Activated CD8-positive, alpha-beta memory T cell treated with anti-CD3 and anti-CD28 coated beads, Interleukin-2, amount 50 U/mL, for 24 hours (primary cell): ENCODE measurements around the gene POLR1G.
A peak's percentile ranks its signal among the peaks of the same experiment; 100 is the strongest.

Experiments used
- DNase-seq: peaks from one replicate; pipeline ENCODE4 v3.0.0-alpha.2; 2020; ENCODE audit errors: extremely low read depth

POLR1G gene

GRCh38 chr19:45406226-45407090 lies at the start of gene POLR1G:
TSS of gene POLR1G (plus strand) at chr19:45406644. CDS start at chr19:45406697, 53 bp downstream.
- DNase-seq, result peak; percentile 53

DNA sequence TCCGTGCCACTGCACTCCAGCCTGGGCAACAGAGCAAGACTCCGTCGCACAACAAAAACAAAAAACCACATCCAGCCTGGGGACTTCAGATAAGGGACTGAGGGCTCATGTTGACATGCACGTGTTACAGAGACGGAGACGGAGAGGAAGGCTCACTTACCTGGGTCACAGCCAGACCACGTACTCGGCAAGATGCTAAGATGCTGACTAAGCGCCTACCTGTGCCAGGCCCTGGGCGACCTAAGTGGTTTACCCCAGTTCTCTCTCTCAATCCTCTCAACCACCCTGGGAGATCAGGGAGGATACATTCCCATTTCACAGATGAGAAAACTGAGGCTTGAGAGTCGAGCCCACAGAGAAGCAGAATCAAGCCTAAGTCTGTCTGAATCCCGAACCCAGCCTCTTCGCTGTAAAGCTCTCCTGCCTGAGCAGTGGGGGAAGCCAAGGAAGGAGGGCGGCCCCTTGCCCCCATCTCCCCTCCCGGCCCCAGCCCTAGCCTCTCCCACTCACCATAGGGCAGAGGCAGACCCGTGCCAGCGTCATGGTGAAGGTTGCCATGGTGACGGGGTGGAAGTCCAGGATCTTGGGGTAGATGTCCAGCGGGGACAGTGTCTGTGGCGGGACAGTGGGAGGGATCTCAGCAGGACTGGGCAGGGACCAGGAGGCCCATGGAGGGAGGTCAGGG lies 49.5 kb upstream of the POLR1G start:
- no peak for DNase-seq

DNA sequence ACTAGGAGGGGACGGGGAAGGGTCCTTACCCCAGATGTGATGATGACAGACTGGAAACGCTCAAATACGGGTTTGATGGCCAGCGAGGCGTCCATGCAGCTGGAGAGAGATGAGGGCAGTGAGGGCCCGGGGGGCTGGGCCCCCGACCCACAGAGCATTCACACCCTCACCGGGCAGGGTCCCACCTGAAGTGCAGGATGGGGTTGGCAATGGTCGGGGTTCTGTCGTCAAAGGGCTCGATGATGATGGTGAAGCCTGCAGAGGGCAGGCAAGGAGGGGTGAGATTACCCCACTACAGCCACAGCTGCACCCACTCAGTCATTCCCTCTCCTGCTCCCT lies 49.0 kb upstream of the POLR1G start:
- DNase-seq, result no peak

GRCh38 chr19:45358213-45358792 lies 48.1 kb upstream of the POLR1G start:
- DNase-seq, result no peak

DNA sequence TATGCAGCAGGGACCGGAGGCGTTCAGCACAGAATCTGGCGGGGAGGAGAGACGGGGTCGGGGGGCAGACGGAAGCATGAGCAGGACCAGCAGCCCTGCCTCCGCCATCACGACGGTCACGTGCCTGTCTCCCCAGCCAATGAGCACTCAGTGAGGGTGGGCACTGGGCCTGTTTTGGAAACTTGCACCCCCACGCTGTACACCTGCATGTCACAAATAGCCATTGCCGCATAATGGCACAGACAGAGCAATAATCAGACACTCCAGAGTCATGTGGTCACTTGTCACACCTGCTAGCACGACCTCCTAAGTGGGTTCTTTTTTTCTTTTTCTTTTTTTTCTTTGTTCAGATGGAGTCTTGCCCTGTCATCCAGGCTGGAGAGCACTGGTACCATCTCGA lies 44.8 kb upstream of the POLR1G start:
- DNase-seq, result no peak

DNA sequence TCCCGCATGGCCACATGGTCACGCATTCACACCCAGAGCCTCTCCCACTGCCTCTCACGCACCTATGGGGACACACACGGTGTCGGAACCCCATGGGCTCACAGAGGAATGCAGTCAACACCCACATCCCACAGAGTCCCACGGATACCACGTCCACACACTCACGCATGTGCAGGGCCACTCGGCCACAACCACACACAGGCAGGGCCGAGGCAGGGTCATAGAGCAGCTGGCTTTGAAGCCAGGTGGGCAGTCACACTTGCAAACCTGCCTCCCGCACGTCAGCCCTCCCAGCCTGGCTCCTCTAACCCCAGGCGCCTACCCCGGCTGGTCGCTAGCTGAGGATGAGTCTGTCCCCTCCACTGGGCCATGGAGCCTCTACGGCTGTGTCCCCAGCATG lies 44.2 kb upstream of the POLR1G start:
- no peak for DNase-seq

- DNase-seq, result no peak
Observed at GRCh38 chr19:45363861-45364459, 42.5 kb upstream of the POLR1G start.

DNA sequence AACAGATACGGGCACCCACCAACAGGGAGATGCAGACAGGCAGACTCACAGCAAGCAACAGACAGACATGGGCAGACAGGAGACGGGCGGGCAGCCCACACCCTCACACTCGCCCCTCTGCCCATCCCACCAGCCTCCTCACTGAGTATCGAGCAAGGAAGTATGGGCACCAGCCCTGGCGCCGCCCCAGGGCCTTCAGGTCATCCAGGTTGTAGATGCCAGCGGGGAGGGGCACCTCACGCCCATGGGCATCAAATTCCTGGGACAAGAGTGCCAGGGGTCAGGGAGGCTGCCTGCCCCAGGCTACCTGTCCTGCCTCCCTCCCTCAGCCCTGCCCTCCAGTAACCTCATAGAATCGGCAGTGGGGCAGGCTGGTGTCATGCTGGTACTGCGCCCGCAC lies 41.7 kb upstream of the POLR1G start:
- DNase-seq, result no peak

DNA sequence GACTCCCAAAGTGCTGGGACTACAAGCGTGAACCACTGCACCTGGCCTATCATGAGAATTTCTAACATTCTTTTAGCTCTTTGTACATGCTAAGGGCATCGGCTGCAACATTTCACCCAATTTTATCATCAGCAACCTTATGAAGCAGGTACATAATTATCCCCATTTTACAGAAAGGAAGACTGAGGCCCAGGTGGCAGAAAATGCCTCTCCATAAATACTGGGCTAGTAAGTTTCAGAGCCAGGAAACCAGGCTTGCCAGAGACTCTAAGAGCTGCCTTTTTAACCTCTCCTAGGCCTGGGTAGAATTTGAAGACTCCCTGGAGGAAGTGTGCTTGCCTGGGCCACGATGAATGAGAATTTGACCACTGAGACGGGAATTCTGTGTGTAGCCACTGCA lies 38.3 kb upstream of the POLR1G start:
- no peak for DNase-seq

DNA sequence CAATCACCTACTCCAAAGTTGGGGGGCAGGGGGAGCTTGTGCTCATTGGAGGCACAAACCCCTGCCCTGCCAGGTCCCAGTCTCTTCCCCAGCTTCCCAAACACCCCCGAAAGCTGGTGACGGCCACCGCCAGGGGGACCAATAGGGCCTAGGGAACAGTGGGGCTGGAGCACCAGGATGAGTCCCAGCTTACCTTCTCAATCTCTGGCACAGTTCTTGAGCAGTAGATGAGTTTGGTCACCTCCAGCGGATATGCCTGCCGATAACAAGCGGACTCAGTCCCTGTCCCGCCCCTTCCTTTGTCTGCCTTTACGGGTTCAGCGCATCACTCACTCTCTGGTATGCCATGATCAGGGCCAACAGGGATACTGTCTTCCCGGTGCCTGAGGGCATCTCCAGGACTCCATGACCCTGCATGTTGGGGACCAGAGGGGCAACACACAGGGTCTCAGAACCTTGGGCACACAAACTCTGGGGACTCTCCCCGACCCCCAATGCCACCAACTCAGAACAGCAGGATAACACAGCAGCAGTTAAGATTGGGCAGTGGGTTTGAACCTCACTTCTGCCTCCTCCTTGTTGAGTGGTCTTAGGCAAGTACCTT lies 37.6 kb upstream of the POLR1G start:
- no peak for DNase-seq

DNA sequence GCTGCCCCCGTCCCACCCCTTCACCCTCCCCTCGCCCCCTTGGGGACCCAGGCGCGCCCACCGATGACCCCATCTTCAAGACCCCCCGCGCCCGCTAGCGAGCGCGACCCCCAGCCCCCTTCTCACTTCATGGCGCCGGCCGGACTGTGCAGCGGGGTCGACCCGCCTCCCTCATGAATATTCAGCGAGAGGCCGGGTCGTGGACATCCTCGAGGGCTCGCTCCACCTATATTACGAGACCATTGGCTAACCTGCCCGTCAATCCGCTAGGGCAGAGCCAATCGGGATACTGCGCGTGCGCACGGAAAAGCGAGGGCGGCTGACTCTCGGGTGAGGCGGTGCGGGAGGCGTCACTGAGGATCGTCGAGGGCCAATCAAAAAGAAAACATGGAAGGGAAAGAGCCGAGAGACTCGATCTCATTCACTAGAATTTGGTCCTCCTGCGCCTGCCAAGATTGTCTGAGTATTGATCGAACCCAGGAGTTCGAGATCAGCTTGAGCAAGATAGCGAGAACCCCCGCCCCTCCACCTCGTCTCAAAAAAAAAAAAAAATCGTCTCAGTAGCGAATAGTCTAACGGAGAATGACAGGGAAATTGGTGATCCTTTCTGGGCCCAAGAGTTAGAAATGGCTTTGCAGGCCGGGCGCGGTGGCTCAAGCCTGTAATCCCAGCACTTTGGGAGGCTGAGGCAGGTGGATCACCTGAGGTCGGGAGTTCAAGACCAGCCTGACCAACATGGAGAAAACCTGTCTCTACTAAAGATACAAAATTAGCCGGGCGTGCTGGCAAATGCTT lies 35.8 kb upstream of the POLR1G start, which contains the start of gene ERCC2:
Gene ERCC2 (minus strand): TSS at position 164 of the 795 bp plus-strand sequence. CDS start 33 bp downstream, at position 131.
- DNase-seq, result peak; percentile 100

GRCh38 chr19:45376045-45376724 lies 30.3 kb upstream of the POLR1G start:
- no peak for DNase-seq

DNA sequence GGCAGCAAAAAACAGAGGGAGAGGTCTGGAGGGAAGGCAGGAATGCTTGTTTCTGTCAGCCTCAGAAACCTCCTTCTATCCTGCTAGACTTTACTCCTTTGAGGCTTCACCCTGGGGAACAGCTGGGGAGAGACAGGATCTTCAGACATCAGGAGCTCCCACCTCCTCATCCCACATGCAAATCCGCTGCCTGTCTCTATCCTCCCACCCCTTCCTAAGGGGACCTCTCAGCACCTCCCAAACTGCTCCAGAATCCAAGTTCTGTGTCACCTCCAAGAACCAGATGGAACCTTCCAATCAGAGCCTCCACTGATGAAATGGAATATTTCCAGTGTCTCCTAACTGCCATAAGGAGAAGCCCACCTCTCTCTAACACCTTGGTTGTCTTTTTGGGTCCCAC lies 26.3 kb upstream of the POLR1G start:
- DNase-seq, result no peak

- DNase-seq, result no peak
Observed at GRCh38 chr19:45382426-45382825, 24.0 kb upstream of the POLR1G start.

DNA sequence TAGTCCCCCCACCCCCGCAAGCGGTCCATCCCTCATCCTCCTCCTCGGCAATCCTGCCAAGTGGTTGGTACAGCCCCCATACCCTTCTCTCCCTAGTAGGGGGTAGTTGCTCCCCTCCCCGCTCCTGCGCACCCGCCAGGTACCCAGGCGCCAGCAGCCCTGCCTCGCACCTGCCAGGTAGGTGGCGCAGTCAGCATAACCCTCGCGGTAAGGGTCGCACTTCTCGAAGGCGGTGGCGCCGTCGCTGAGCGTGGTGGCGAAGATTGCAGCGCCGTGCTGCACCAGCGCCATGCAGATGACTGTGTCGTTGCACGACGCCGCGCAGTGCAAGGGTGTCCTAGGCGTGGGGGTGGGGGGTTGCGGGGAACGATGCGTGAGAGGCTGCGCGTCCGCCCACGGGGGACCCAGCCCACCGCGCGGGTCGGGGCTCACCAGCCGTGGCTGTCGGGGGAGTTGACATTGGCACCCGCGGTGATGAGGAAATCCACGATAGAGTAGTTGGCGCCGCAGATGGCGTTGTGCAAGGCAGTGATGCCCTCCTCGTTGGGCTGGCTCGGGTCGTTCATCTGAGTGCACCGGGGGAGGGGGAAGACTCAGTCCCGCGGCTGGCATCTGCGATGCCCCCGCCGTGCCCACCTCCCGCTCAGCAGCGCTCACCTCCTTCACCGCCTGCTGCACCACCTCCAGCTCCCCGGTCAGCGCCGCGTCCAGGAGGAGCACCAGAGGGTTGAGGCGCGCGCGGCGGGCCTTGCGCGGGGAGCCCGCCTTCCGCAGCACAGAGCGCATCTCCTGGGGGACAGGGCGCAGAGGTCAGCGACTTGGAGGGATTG lies 20.8 kb upstream of the POLR1G start:
- no peak for DNase-seq

GRCh38 chr19:45391346-45391745 lies 15.1 kb upstream of the POLR1G start:
- no peak for DNase-seq

- no peak for DNase-seq
Observed at GRCh38 chr19:45391871-45392665, 14.4 kb upstream of the POLR1G start.

DNA sequence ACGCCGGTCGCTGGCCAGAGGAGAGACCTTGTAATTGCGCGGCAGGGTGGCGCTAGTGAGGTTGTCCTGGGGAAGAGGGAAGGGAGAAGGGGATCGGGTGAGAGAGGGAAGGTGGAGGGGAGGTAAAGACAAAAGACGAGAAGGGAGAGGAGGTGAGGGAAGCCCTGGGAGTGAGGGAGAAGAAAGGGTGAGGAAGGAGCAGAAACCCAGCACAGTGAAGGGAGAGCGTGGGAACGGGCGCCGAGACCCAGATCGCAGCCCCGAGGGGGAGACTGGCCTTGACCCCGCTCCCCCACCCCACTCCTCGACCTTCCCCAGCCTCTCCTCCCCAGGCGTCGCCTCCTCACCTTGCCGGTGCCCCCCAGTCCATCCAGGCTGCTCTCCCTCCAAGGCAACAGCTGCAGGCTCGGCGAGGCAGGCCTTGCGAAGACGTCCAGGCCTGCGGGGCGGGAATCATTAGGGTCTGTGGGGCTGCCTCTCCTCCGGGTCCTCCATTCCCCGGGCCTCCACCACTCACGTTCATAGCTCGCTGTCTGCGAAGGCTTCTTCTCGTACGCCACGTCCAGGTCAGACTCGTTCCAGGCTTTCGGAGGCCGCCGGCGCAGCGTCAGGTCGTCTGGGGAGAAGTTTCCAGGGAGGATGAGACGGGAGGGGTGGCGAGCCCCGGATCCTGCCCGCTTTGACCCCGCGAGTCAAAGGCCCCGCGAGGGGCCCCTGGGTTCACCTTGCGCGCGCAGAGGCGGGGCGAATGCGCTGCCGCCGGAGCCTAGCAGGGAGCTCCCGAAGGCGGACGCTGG lies 10.4 kb upstream of the POLR1G start:
- no peak for DNase-seq
